NCI-H748 (cell line): ENCODE data around the gene PTGFRN.

Source experiments
- DNase-seq: peaks from one replicate; lab custom pipeline; 2025; ENCODE audit not compliant: unreplicated experiment; lab: John Stamatoyannopoulos, UW

The PTGFRN gene

GRCh38 chr1:116940814-116941599 is 31.3 kb downstream of the PTGFRN start:
- peak; percentile 70 for DNase-seq

- no peak for DNase-seq
Measured at GRCh38 chr1:116941670-116942069, 32.0 kb downstream of the PTGFRN start.

GRCh38 chr1:116942344-116942743 is 32.6 kb downstream of the PTGFRN start:
- no peak for DNase-seq

GRCh38 chr1:116943438-116943837 is 33.7 kb downstream of the PTGFRN start:
- no peak for DNase-seq

- no peak for DNase-seq
Measured at GRCh38 chr1:116944613-116945012, 34.9 kb downstream of the PTGFRN start.

- no peak for DNase-seq
Measured at GRCh38 chr1:116945421-116945820, 35.7 kb downstream of the PTGFRN start.

GRCh38 chr1:116945996-116946395 is 36.3 kb downstream of the PTGFRN start:
- no peak for DNase-seq

- no peak for DNase-seq
Measured at GRCh38 chr1:116947092-116947860, 37.6 kb downstream of the PTGFRN start.

GRCh38 chr1:116948046-116948445 is 38.3 kb downstream of the PTGFRN start:
- DNase-seq, result no peak

GRCh38 chr1:116948642-116949041 is 38.9 kb downstream of the PTGFRN start:
- no peak for DNase-seq

GRCh38 chr1:116949213-116949985 is 39.7 kb downstream of the PTGFRN start:
- DNase-seq, result no peak

- DNase-seq, result no peak
Measured at GRCh38 chr1:116950517-116951199, 40.9 kb downstream of the PTGFRN start.

- DNase-seq, result no peak
Measured at GRCh38 chr1:116951200-116951935, 41.7 kb downstream of the PTGFRN start.

GRCh38 chr1:116952738-116953275 is 43.1 kb downstream of the PTGFRN start:
- no peak for DNase-seq

GRCh38 chr1:116954440-116954839 is 44.7 kb downstream of the PTGFRN start:
- DNase-seq, result no peak

GRCh38 chr1:116956378-116956777 is 46.7 kb downstream of the PTGFRN start:
- peak; percentile 72 for DNase-seq

GRCh38 chr1:116957646-116958045 is 47.9 kb downstream of the PTGFRN start:
- DNase-seq, result no peak

- no peak for DNase-seq
Measured at GRCh38 chr1:116958110-116958509, 48.4 kb downstream of the PTGFRN start.

GRCh38 chr1:116958977-116959376 is 49.3 kb downstream of the PTGFRN start:
- no peak for DNase-seq

- no peak for DNase-seq
Measured at GRCh38 chr1:116961606-116962005, 51.9 kb downstream of the PTGFRN start.
